Testis (tissue), 3 donors: ENCODE results near the gene DVL1. TPM values are rescaled to one million over a fixed set of nuclear protein-coding genes. Genes with fewer than 3 reads are reported as not detected.

Experiments
- DNase-seq: peaks from one replicate; pipeline ENCODE4 v3.0.0-alpha.2; 2019
- H3K27ac ChIP-seq, 2 donors: fragments of 200-600 bp; sonication (generic); one replicate each; pipeline ENCODE4 v1.5.1; 2019
- H3K27me3 ChIP-seq: fragments of 200-600 bp; sonication (generic); one replicate; pipeline ENCODE4 v1.5.1; 2019
- H3K36me3 ChIP-seq: fragments of 200-600 bp; sonication (generic); one replicate; pipeline ENCODE4 v1.5.1; 2017; ENCODE audit warnings: low read depth; ENCODE audit errors: missing control alignments
- H3K4me1 ChIP-seq: fragments of 200-600 bp; sonication (generic); one replicate; pipeline ENCODE4 v1.5.1; 2019
- H3K4me3 ChIP-seq, 2 donors: fragments of 200-600 bp; sonication (generic); one replicate each; pipeline ENCODE4 v1.5.1; 2017 to 2019
- H3K9me3 ChIP-seq: fragments of 200-600 bp; sonication (generic); one replicate; pipeline ENCODE4 v1.5.1; 2017
- CTCF ChIP-seq, 3 experiments: fragments of 450-650 bp in 2 of 3; fragments of 200-600 bp in 1 of 3; sonication (generic) in 1 of 3; IDR thresholded peaks; one replicate each; pipeline ENCODE4 v1.5.1; 2016 to 2019; ENCODE audit warnings: antibody characterized with exemption in 3 of 3, mild to moderate bottlenecking in 2 of 3, moderate library complexity in 1 of 3
- POLR2A ChIP-seq: fragments of 450-650 bp; IDR thresholded peaks from one replicate; pipeline ENCODE4 v1.6.1; 2017; ENCODE audit warnings: antibody characterized with exemption, mild to moderate bottlenecking, moderate library complexity
- WGBS, 2 donors: methylation state at CpG; one replicate each; pipeline ENCODE4 v1.1.5; 2018; 5-methylcytosine and 5-hydroxymethylcytosine counted together
- intact Hi-C: fragments of 100-400 bp; cut with DNase I; formaldehyde crosslinking; loops from one replicate; pipeline ENCODE4 v1.15.1; 2023; ENCODE audit warnings: low total_unique reads
- polyA plus RNA-seq: library from polyadenylated mRNA; stranded (reverse); fragments of 350-450 nt; fragmentation: Illumina TruSeq; extraction: RNeasy Lipid Tissue Mini Kit (QIAGEN cat#74804); gene quantifications from one replicate; pipeline ENCODE4 v1.2.3, GENCODE V29; 2014; ENCODE audit warnings: low read depth, low replicate concordance; ENCODE audit not compliant: insufficient read depth
- total RNA-seq, 2 donors: library from RNA; depleted of rRNA; stranded (reverse); fragments of >200 nt; gene quantifications; one replicate each; pipeline ENCODE4 v1.2.3, GENCODE V29; 2016

Gene DVL1
- total and polyA plus RNA-seq, 3 donors from 2014 or later = 65.8 to 183 (median 169) TPM

GRCh38 chr1:1374589-1374928 is 25.3 kb upstream of the DVL1 start:
- H3K9me3 ChIP-seq = no peaks in the 10 kb centered on the region
- peak overlapping the region; percentile 91 to 100 for H3K4me3 ChIP-seq
- no peaks in the 10 kb centered on the region for H3K36me3 ChIP-seq
- TF ChIP-seq CTCF (IDR thresholded peaks at IDR 0.05) (no peak), POLR2A (no peak)
- intact Hi-C loops = no loop called here
- H3K4me1 ChIP-seq = peaks cover 28% of the 10 kb centered on the region
- no peak for DNase-seq
- H3K27ac ChIP-seq = peak overlapping the region; percentile 82 to 93
- H3K27me3 ChIP-seq = no peaks in the 10 kb centered on the region
- 0 to 1% methylated on average over 10 to 24 of the region's 24 CpGs for WGBS, 2 donors

GRCh38 chr1:1373815-1374588 is 24.8 kb upstream of the DVL1 start:
- H3K27me3 ChIP-seq = no peaks in the 10 kb centered on the region
- TF ChIP-seq CTCF (IDR thresholded peaks at IDR 0.05) (no peak), POLR2A (no peak)
- peak overlapping the region; percentile 91 to 100 for H3K4me3 ChIP-seq
- peak overlapping the region; percentile 7 to 82 for H3K27ac ChIP-seq
- WGBS, 2 donors = 39 to 63% methylated on average over 33 to 52 of the region's 52 CpGs
- H3K36me3 ChIP-seq = no peaks in the 10 kb centered on the region
- intact Hi-C loops = no loop called here
- H3K4me1 ChIP-seq = peaks cover 28% of the 10 kb centered on the region
- H3K9me3 ChIP-seq = no peaks in the 10 kb centered on the region
- no peak for DNase-seq

- intact Hi-C loops = no loop called here
- H3K4me3 ChIP-seq = peak overlapping the region in 1 of 2 donors; percentile 91
- no peaks in the 10 kb centered on the region for H3K9me3 ChIP-seq
- H3K27me3 ChIP-seq = no peaks in the 10 kb centered on the region
- no peak overlapping the region for H3K27ac ChIP-seq
- no peak for DNase-seq
- peaks cover 28% of the 10 kb centered on the region for H3K4me1 ChIP-seq
- H3K36me3 ChIP-seq = no peaks in the 10 kb centered on the region
- TF ChIP-seq CTCF (IDR thresholded peaks at IDR 0.05) (no peak), POLR2A (no peak)
- 70 to 74% methylated on average over 25 to 26 of the region's 26 CpGs for WGBS, 2 donors
These were observed 24.0 kb upstream of the DVL1 start for GRCh38 chr1:1373051-1373814.

GRCh38 chr1:1371746-1372711 is 22.8 kb upstream of the DVL1 start:
- no peaks in the 10 kb centered on the region for H3K27me3 ChIP-seq
- H3K9me3 ChIP-seq = no peaks in the 10 kb centered on the region
- TF ChIP-seq POLR2A (no peak), CTCF (IDR thresholded peaks at IDR 0.05) (peak; percentile 76 to 98 (median 83))
- H3K27ac ChIP-seq = no peak overlapping the region
- intact Hi-C loops = no loop called here
- H3K4me1 ChIP-seq = peaks cover 28% of the 10 kb centered on the region
- DNase-seq = peak; percentile 72
- H3K4me3 ChIP-seq = no peak overlapping the region
- 45 to 51% methylated on average over 11 to 26 of the region's 26 CpGs for WGBS, 2 donors
- H3K36me3 ChIP-seq = no peaks in the 10 kb centered on the region
